Body of pancreas (tissue), 4 donors: Measurements from ENCODE around the gene PLD1.

Experiments
- POLR2A ChIP-seq, 3 donors: fragments of 450-650 bp; IDR thresholded peaks; one replicate each; pipeline ENCODE4 v1.6.1; 2016; ENCODE audit warnings: antibody characterized with exemption in 3 of 3, mild to moderate bottlenecking in 2 of 3
- TF ChIP-seq, protein P1 (sequence below), 7 experiments: fragments of 450-650 bp in 4 of 7; fragments of 200-600 bp in 3 of 7; sonication (generic) in 3 of 7; IDR thresholded peaks; one replicate each; pipeline ENCODE4 v1.5.1; 2016 to 2019; ENCODE audit warnings: antibody characterized with exemption in 7 of 7

DNA sequence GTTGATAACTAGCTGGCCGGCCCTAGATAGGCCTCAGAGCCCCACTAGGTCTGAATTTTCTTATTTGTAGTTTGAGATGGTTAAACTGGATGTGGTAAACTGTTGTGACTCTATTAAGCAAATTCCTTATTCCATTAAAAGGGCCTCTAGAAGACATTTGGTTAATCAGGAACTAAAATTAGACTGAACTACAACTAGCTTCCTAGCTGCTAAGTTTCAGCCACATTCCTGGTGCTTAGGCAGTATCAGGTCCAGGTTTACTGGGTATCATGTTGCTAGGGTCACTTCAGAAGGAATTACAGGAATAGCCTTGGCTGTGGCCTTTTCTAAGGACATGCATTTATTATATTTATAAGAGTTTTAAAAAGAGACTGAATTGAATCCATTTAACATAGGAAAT is 136.3 kb downstream of the PLD1 start:
- no peak for TF ChIP-seq POLR2A (IDR thresholded peaks at IDR 0.05)
- TF ChIP-seq, protein P1, sequence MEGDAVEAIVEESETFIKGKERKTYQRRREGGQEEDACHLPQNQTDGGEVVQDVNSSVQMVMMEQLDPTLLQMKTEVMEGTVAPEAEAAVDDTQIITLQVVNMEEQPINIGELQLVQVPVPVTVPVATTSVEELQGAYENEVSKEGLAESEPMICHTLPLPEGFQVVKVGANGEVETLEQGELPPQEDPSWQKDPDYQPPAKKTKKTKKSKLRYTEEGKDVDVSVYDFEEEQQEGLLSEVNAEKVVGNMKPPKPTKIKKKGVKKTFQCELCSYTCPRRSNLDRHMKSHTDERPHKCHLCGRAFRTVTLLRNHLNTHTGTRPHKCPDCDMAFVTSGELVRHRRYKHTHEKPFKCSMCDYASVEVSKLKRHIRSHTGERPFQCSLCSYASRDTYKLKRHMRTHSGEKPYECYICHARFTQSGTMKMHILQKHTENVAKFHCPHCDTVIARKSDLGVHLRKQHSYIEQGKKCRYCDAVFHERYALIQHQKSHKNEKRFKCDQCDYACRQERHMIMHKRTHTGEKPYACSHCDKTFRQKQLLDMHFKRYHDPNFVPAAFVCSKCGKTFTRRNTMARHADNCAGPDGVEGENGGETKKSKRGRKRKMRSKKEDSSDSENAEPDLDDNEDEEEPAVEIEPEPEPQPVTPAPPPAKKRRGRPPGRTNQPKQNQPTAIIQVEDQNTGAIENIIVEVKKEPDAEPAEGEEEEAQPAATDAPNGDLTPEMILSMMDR (IDR thresholded peaks at IDR 0.05): no peak
